Parathyroid adenoma (tissue), 2 donors: Measurements from ENCODE around the gene ZNF835.

Source experiments
- H2AFZ ChIP-seq: fragments of 300-600 bp; sonication (generic); one replicate; pipeline ENCODE4 v1.7.0; 2017; ENCODE audit warnings: antibody characterized with exemption, mild to moderate bottlenecking
- H3K27ac ChIP-seq: fragments of 300-600 bp; sonication (generic); one replicate; pipeline ENCODE4 v1.7.0; 2017
- H3K27me3 ChIP-seq: fragments of 300-600 bp; sonication (generic); one replicate; pipeline ENCODE4 v1.7.0; 2017; ENCODE audit warnings: low read length; ENCODE audit not compliant: control insufficient read depth, insufficient read depth
- H3K36me3 ChIP-seq: fragments of 300-600 bp; sonication (generic); one replicate; pipeline ENCODE4 v1.7.0; 2017; ENCODE audit warnings: low read length; ENCODE audit not compliant: control insufficient read depth, insufficient read depth
- H3K4me1 ChIP-seq: fragments of 300-600 bp; sonication (generic); one replicate; pipeline ENCODE4 v1.7.0; 2017; ENCODE audit warnings: control low read depth
- H3K4me2 ChIP-seq: fragments of 300-600 bp; sonication (generic); one replicate; pipeline ENCODE4 v1.7.0; 2017; ENCODE audit warnings: low read length
- H3K4me3 ChIP-seq: fragments of 300-600 bp; sonication (generic); one replicate; pipeline ENCODE4 v1.7.0; 2017; ENCODE audit warnings: low read depth, low read length
- H3K79me2 ChIP-seq: fragments of 300-600 bp; sonication (generic); one replicate; pipeline ENCODE4 v1.7.0; 2017; ENCODE audit warnings: control low read depth
- H3K9ac ChIP-seq: fragments of 300-600 bp; sonication (generic); one replicate; pipeline ENCODE4 v1.7.0; 2017; ENCODE audit warnings: mild to moderate bottlenecking
- H3K9me3 ChIP-seq: fragments of 300-600 bp; sonication (generic); one replicate; pipeline ENCODE4 v1.7.0; 2017; ENCODE audit warnings: low read length; ENCODE audit not compliant: control insufficient read depth
- CTCF ChIP-seq: fragments of 300-600 bp; sonication (generic); IDR thresholded peaks from one replicate; pipeline ENCODE4 v1.7.0; 2017; ENCODE audit warnings: antibody characterized with exemption, mild to moderate bottlenecking
- donor health status: primary hyperparathyroidism.

The ZNF835 gene

GRCh38 chr19:56613639-56614038 lies 57.9 kb downstream of the ZNF835 start:
- H3K9ac ChIP-seq = no peak overlapping the region
- H3K4me3 ChIP-seq = no peak overlapping the region
- H3K9me3 ChIP-seq = no peaks in the 10 kb centered on the region
- H3K4me1 ChIP-seq = no peaks in the 10 kb centered on the region
- H2AFZ ChIP-seq = no peak overlapping the region
- H3K27me3 ChIP-seq = no peaks in the 10 kb centered on the region
- peak overlapping the region; percentile 56 for H3K27ac ChIP-seq
- H3K4me2 ChIP-seq = no peak overlapping the region
- peaks cover 20% of the 10 kb centered on the region for H3K79me2 ChIP-seq
- no peak for TF ChIP-seq CTCF
- H3K36me3 ChIP-seq = no peaks in the 10 kb centered on the region

GRCh38 chr19:56612737-56613136 lies 58.8 kb downstream of the ZNF835 start:
- H3K36me3 ChIP-seq = no peaks in the 10 kb centered on the region
- H3K27ac ChIP-seq = no peak overlapping the region
- H3K27me3 ChIP-seq = no peaks in the 10 kb centered on the region

More at GRCh38 chr19:56612737-56613136, 58.8 kb downstream of the ZNF835 start:
- H3K79me2 ChIP-seq = peaks cover 14% of the 10 kb centered on the region
- no peaks in the 10 kb centered on the region for H3K9me3 ChIP-seq
- no peaks in the 10 kb centered on the region for H3K4me1 ChIP-seq
- no peak overlapping the region for H2AFZ ChIP-seq
- no peak overlapping the region for H3K4me2 ChIP-seq
- H3K9ac ChIP-seq = no peak overlapping the region
- no peak overlapping the region for H3K4me3 ChIP-seq
- TF ChIP-seq CTCF = no peak
